ENCODE data around the gene AKT2. TPM values are rescaled to one million over a fixed set of nuclear protein-coding genes. Genes with fewer than 3 reads are reported as not detected.

The AKT2 gene
- total and polyA plus RNA-seq, 2 of the 8 experiments (the other 6 are each of a cell fraction or from before 2014, with no cell fraction given) = 151 to 183 TPM

GRCh38 chr19:40237791-40238190, 47.4 kb downstream of the AKT2 start (continued):
- TF ChIP-seq USF2 (IDR thresholded peaks at IDR 0.05; ENCODE audit: low read length) (no peak), EZH2 (IDR thresholded peaks at IDR 0.05; ENCODE audit: low read depth, low read length, severe bottlenecking) (no peak), SIX5 (IDR thresholded peaks at IDR 0.05; ENCODE audit: low read depth, low read length) (no peak), CEBPB (IDR thresholded peaks at IDR 0.05; ENCODE audit: low read depth, low read length) (no peak), CTBP2 (IDR thresholded peaks at IDR 0.05; ENCODE audit: borderline replicate concordance, insufficient read depth, insufficient read length, low read length) (no peak), TAF1 (IDR thresholded peaks at IDR 0.05; ENCODE audit: low read depth, low read length) (no peak)

Data from H1 (cell line).